Mesenchymal stem cell (in vitro differentiated cells and primary cell): Measurements from ENCODE around the gene MMS22L.

ENCODE experiments used
- DNase-seq: peaks from one replicate; pipeline ENCODE4 v3.0.0-alpha.2; 2013
- H2AFZ ChIP-seq: one replicate; pipeline ENCODE4 v1.6.1; 2013; ENCODE audit warnings: low read depth, mild to moderate bottlenecking, control low read depth, inconsistent platforms, low read length, moderate library complexity
- H2AK5ac ChIP-seq: 2 replicates; pipeline ENCODE4 v1.6.1; 2013; ENCODE audit warnings: low read length, moderate library complexity, mild to moderate bottlenecking, inconsistent platforms; ENCODE audit not compliant: severe bottlenecking
- H2BK120ac ChIP-seq: one replicate; pipeline ENCODE4 v1.6.1; 2013; ENCODE audit warnings: low read depth, mild to moderate bottlenecking, inconsistent platforms, low read length, moderate library complexity
- H2BK12ac ChIP-seq, 2 experiments: one replicate each; pipeline ENCODE4 v1.6.1; 2013; ENCODE audit warnings: inconsistent platforms in 2 of 2, low read length in 2 of 2, mild to moderate bottlenecking in 2 of 2, moderate library complexity in 2 of 2, control low read depth in 1 of 2
- H2BK15ac ChIP-seq: one replicate; pipeline ENCODE4 v1.6.1; 2013; ENCODE audit warnings: mild to moderate bottlenecking, low read depth, inconsistent platforms; ENCODE audit not compliant: poor library complexity, severe bottlenecking
- H2BK5ac ChIP-seq: 2 replicates; pipeline ENCODE4 v1.6.1; 2013; ENCODE audit warnings: low read depth, mild to moderate bottlenecking, low read length, control low read depth, inconsistent platforms; ENCODE audit not compliant: poor library complexity, severe bottlenecking
- H3K14ac ChIP-seq, 2 experiments: one replicate each; pipeline ENCODE4 v1.6.1; 2013; ENCODE audit warnings: inconsistent platforms in 2 of 2, low read length in 2 of 2, control low read depth in 1 of 2, mild to moderate bottlenecking in 1 of 2, moderate library complexity in 1 of 2
- H3K18ac ChIP-seq, 2 experiments: one replicate each; pipeline ENCODE4 v1.6.1; 2013; ENCODE audit warnings: inconsistent platforms in 2 of 2, low read length in 2 of 2, control low read depth in 1 of 2, low read depth in 1 of 2, mild to moderate bottlenecking in 1 of 2
- H3K23ac ChIP-seq, 2 experiments: one replicate each; pipeline ENCODE4 v1.6.1; 2013; ENCODE audit warnings: inconsistent platforms in 2 of 2, low read length in 2 of 2, mild to moderate bottlenecking in 2 of 2, moderate library complexity in 2 of 2, control low read depth in 1 of 2
- H3K27ac ChIP-seq: 2 replicates; pipeline ENCODE4 v1.5.1; 2013; ENCODE audit warnings: mild to moderate bottlenecking, moderate library complexity, low read length, control low read depth, inconsistent platforms; ENCODE audit not compliant: poor library complexity, severe bottlenecking
- H3K27me3 ChIP-seq, 2 experiments: 2 replicates each; pipeline versions ENCODE4 v1.6.1 to v1.7.0; 2013; ENCODE audit warnings: low read length in 2 of 2, mild to moderate bottlenecking in 2 of 2, moderate library complexity in 2 of 2, control low read depth in 1 of 2, inconsistent platforms in 1 of 2; ENCODE audit not compliant: control insufficient read depth in 1 of 2, insufficient read depth in 1 of 2
- H3K36me3 ChIP-seq, 2 experiments: 2 replicates each; pipeline versions ENCODE4 v1.6.1 to v1.7.0; 2013; ENCODE audit warnings: low read length in 2 of 2, control low read depth in 1 of 2, inconsistent platforms in 1 of 2, low read depth in 1 of 2, mild to moderate bottlenecking in 1 of 2; ENCODE audit not compliant: insufficient read depth in 2 of 2, control insufficient read depth in 1 of 2
- H3K4ac ChIP-seq, 2 experiments: one replicate each; pipeline ENCODE4 v1.6.1; 2013; ENCODE audit warnings: inconsistent platforms in 2 of 2, low read length in 2 of 2, mild to moderate bottlenecking in 2 of 2, moderate library complexity in 2 of 2, control low read depth in 1 of 2, low read depth in 1 of 2
- H3K4me1 ChIP-seq: 2 replicates; pipeline ENCODE4 v1.6.1; 2013; ENCODE audit warnings: low read depth, low read length, control low read depth; ENCODE audit not compliant: control insufficient read depth, insufficient read depth
- H3K4me2 ChIP-seq: 2 replicates; pipeline ENCODE4 v1.6.1; 2013; ENCODE audit warnings: low read length, mild to moderate bottlenecking, inconsistent platforms; ENCODE audit not compliant: poor library complexity, severe bottlenecking
- H3K4me3 ChIP-seq, 2 experiments: 2 replicates each; pipeline versions ENCODE4 v1.5.1 to v1.7.0; 2013; ENCODE audit warnings: low read length in 2 of 2, mild to moderate bottlenecking in 2 of 2, control low read depth in 1 of 2, low read depth in 1 of 2; ENCODE audit not compliant: insufficient read depth in 1 of 2
- H3K79me1 ChIP-seq: replicated peaks from 2 replicates; pipeline ENCODE4 v1.6.1; 2013; ENCODE audit warnings: mild to moderate bottlenecking, control low read depth, low read length, inconsistent platforms; ENCODE audit not compliant: poor library complexity, severe bottlenecking
- H3K9ac ChIP-seq: 2 replicates; pipeline ENCODE4 v1.7.0; 2013; ENCODE audit warnings: mild to moderate bottlenecking, low read length, moderate library complexity
- H3K9me3 ChIP-seq: 2 replicates; pipeline ENCODE4 v1.7.0; 2013; ENCODE audit warnings: mild to moderate bottlenecking, low read length; ENCODE audit not compliant: control insufficient read depth
- H4K8ac ChIP-seq: one replicate; pipeline ENCODE4 v1.6.1; 2013; ENCODE audit warnings: inconsistent platforms, mild to moderate bottlenecking, low read length, moderate library complexity
- H4K91ac ChIP-seq: one replicate; pipeline ENCODE4 v1.6.1; 2013; ENCODE audit warnings: mild to moderate bottlenecking, low read length, inconsistent platforms
- WGBS: methylation state at CpG from one replicate; pipeline ENCODE4 v1.1.7; 2013; ENCODE audit warnings: mixed read lengths; 5-methylcytosine and 5-hydroxymethylcytosine counted together

MMS22L gene

DNA sequence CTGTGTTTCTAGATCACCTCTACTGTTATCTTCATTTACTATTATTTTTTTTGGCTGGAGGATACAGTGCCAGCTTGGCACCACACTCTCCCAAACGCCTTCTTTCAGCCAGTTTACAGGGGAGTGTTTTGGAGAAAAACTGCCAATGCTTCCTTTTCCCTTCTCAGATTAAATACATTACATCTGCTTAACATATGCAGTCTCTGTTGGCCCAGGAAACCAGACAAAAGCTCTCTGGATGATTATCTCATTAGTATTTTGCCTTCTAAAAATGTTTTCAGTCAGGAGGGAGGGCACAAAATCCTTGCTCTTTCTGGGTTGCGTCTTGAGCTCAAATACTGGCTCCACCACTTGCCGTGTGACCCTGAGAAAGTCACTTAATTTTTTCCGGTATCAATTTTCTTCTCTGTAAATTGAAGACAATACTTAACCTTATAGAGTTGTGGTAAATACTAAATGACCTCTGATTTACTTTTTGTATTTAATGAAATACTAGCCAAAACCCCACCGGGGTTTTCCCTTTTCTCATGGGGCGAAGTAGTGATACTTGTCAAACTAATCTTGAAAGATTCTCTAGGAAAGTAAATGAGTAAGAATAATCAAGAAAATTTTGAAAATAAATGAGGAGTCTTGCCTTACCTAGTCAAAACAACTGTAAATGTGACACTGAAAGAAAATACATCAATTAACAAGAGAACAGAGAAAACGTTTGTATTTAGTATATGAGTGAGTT, 146.2 kb downstream of the MMS22L start:
- H2BK15ac ChIP-seq: no peak overlapping the region

DNA sequence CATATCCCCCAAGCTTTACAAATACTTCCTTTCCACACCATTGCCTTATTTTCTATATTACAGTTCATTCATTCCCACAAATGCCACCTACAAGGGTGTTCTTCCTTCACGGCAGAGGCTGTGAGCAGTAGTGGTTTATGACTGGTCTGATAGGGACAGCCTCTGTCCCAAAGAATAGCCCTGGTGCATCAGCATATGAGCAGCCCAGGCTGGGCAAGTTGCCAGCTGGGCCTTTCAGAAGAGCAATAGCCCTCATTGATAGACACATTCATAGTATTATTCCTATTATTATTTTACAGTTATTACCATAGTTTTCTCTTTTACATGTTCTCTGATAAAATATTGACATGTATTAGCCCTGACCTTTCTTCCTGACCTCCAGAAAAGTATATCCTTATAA, 149.9 kb downstream of the MMS22L start:
- WGBS: 63% methylated on average over 1 of the region's 1 CpG
- H2AK5ac ChIP-seq: no peak overlapping the region
- no peak for DNase-seq

More for the DNA sequence above, 146.2 kb downstream of the MMS22L start:
- Histone ChIP-seq H3K9ac (no peak overlapping the region), H3K27me3 (no peaks in the 10 kb centered on the region), H2BK12ac (no peak overlapping the region), H3K4me1 (no peaks in the 10 kb centered on the region), H3K4ac (no peak overlapping the region), H3K27ac (no peak overlapping the region), H3K23ac (no peak overlapping the region), H3K4me3 (no peak overlapping the region), H3K36me3 (no peaks in the 10 kb centered on the region), H4K8ac (no peak overlapping the region), H3K9me3 (no peaks in the 10 kb centered on the region), H3K4me2 (no peak overlapping the region), H3K18ac (no peak overlapping the region), H3K14ac (no peak overlapping the region), H2BK5ac (no peak overlapping the region), H2AK5ac (no peak overlapping the region), H2AFZ (no peak overlapping the region), H2BK120ac (no peak overlapping the region), H4K91ac (no peak overlapping the region), H3K79me1 (no peaks in the 10 kb centered on the region)
- no peak for DNase-seq
- 93% methylated on average over 2 of the region's 7 CpGs for WGBS

GRCh38 chr6:97129106-97129505, 153.9 kb downstream of the MMS22L start:
- no peak overlapping the region for H3K4me3 ChIP-seq
- no peak for DNase-seq
- no peak overlapping the region for H2BK12ac ChIP-seq
- H2BK15ac ChIP-seq: no peak overlapping the region
- H2AFZ ChIP-seq: no peak overlapping the region
- H3K14ac ChIP-seq: no peak overlapping the region
- no peak overlapping the region for H3K4ac ChIP-seq
- no peaks in the 10 kb centered on the region for H3K79me1 ChIP-seq
- no peaks in the 10 kb centered on the region for H3K9me3 ChIP-seq
- no peak overlapping the region for H3K27ac ChIP-seq
- no peak overlapping the region for H3K23ac ChIP-seq
- H2BK5ac ChIP-seq: no peak overlapping the region
- H2AK5ac ChIP-seq: no peak overlapping the region
- H3K36me3 ChIP-seq: no peaks in the 10 kb centered on the region
- H2BK120ac ChIP-seq: no peak overlapping the region
- no peak overlapping the region for H3K18ac ChIP-seq
- no peak overlapping the region for H3K9ac ChIP-seq
- H3K4me2 ChIP-seq: no peak overlapping the region
- H4K8ac ChIP-seq: no peak overlapping the region
- H4K91ac ChIP-seq: no peak overlapping the region
- H3K27me3 ChIP-seq: no peaks in the 10 kb centered on the region
- WGBS: 100% methylated on average over 1 of the region's 2 CpGs
- no peaks in the 10 kb centered on the region for H3K4me1 ChIP-seq

More for the DNA sequence above, 149.9 kb downstream of the MMS22L start:
- no peak overlapping the region for H2BK12ac ChIP-seq
- no peaks in the 10 kb centered on the region for H3K4me1 ChIP-seq
- H4K8ac ChIP-seq: no peak overlapping the region
- H3K4me2 ChIP-seq: no peak overlapping the region
- H3K27me3 ChIP-seq: no peaks in the 10 kb centered on the region
- H3K9me3 ChIP-seq: no peaks in the 10 kb centered on the region
- no peak overlapping the region for H2AFZ ChIP-seq
- H2BK5ac ChIP-seq: no peak overlapping the region
- H3K4me3 ChIP-seq: no peak overlapping the region
- H3K79me1 ChIP-seq: no peaks in the 10 kb centered on the region
- no peak overlapping the region for H4K91ac ChIP-seq
- no peak overlapping the region for H3K18ac ChIP-seq
- no peak overlapping the region for H3K27ac ChIP-seq
- no peaks in the 10 kb centered on the region for H3K36me3 ChIP-seq
- no peak overlapping the region for H3K23ac ChIP-seq
- no peak overlapping the region for H2BK15ac ChIP-seq
- H3K9ac ChIP-seq: no peak overlapping the region
- H3K4ac ChIP-seq: no peak overlapping the region
- no peak overlapping the region for H3K14ac ChIP-seq
- no peak overlapping the region for H2BK120ac ChIP-seq

GRCh38 chr6:97128507-97128906, 154.5 kb downstream of the MMS22L start:
- Histone ChIP-seq H4K91ac (no peak overlapping the region), H2BK12ac (no peak overlapping the region), H4K8ac (no peak overlapping the region), H3K4me1 (no peaks in the 10 kb centered on the region), H3K27ac (no peak overlapping the region), H3K27me3 (no peaks in the 10 kb centered on the region), H3K4me3 (no peak overlapping the region), H3K14ac (no peak overlapping the region), H3K23ac (no peak overlapping the region), H3K9me3 (no peaks in the 10 kb centered on the region), H2BK5ac (no peak overlapping the region), H2BK15ac (no peak overlapping the region), H2AK5ac (no peak overlapping the region), H2AFZ (no peak overlapping the region), H3K18ac (no peak overlapping the region), H3K36me3 (no peaks in the 10 kb centered on the region), H3K4me2 (no peak overlapping the region), H2BK120ac (no peak overlapping the region), H3K79me1 (no peaks in the 10 kb centered on the region), H3K9ac (no peak overlapping the region), H3K4ac (no peak overlapping the region)
- DNase-seq: no peak
- 69% methylated on average over 4 of the region's 4 CpGs for WGBS
